Mesenchymal stem cell (in vitro differentiated cells and primary cell): ENCODE measurements around the gene EXOC6.
A peak's percentile ranks its signal among the peaks of the same experiment; 100 is the strongest.

Source experiments
- DNase-seq: peaks from one replicate; pipeline ENCODE4 v3.0.0-alpha.2; 2013
- H2AFZ ChIP-seq: one replicate; pipeline ENCODE4 v1.6.1; 2013; ENCODE audit warnings: low read depth, mild to moderate bottlenecking, control low read depth, inconsistent platforms, low read length, moderate library complexity
- H2AK5ac ChIP-seq: 2 replicates; pipeline ENCODE4 v1.6.1; 2013; ENCODE audit warnings: low read length, moderate library complexity, mild to moderate bottlenecking, inconsistent platforms; ENCODE audit not compliant: severe bottlenecking
- H2BK120ac ChIP-seq: one replicate; pipeline ENCODE4 v1.6.1; 2013; ENCODE audit warnings: low read depth, mild to moderate bottlenecking, inconsistent platforms, low read length, moderate library complexity
- H2BK12ac ChIP-seq, 2 experiments: one replicate each; pipeline ENCODE4 v1.6.1; 2013; ENCODE audit warnings: inconsistent platforms in 2 of 2, low read length in 2 of 2, mild to moderate bottlenecking in 2 of 2, moderate library complexity in 2 of 2, control low read depth in 1 of 2
- H2BK15ac ChIP-seq: one replicate; pipeline ENCODE4 v1.6.1; 2013; ENCODE audit warnings: mild to moderate bottlenecking, low read depth, inconsistent platforms; ENCODE audit not compliant: poor library complexity, severe bottlenecking
- H2BK5ac ChIP-seq: 2 replicates; pipeline ENCODE4 v1.6.1; 2013; ENCODE audit warnings: low read depth, mild to moderate bottlenecking, low read length, control low read depth, inconsistent platforms; ENCODE audit not compliant: poor library complexity, severe bottlenecking
- H3K14ac ChIP-seq, 2 experiments: one replicate each; pipeline ENCODE4 v1.6.1; 2013; ENCODE audit warnings: inconsistent platforms in 2 of 2, low read length in 2 of 2, control low read depth in 1 of 2, mild to moderate bottlenecking in 1 of 2, moderate library complexity in 1 of 2
- H3K18ac ChIP-seq, 2 experiments: one replicate each; pipeline ENCODE4 v1.6.1; 2013; ENCODE audit warnings: inconsistent platforms in 2 of 2, low read length in 2 of 2, control low read depth in 1 of 2, low read depth in 1 of 2, mild to moderate bottlenecking in 1 of 2
- H3K23ac ChIP-seq, 2 experiments: one replicate each; pipeline ENCODE4 v1.6.1; 2013; ENCODE audit warnings: inconsistent platforms in 2 of 2, low read length in 2 of 2, mild to moderate bottlenecking in 2 of 2, moderate library complexity in 2 of 2, control low read depth in 1 of 2
- H3K27ac ChIP-seq: 2 replicates; pipeline ENCODE4 v1.5.1; 2013; ENCODE audit warnings: mild to moderate bottlenecking, moderate library complexity, low read length, control low read depth, inconsistent platforms; ENCODE audit not compliant: poor library complexity, severe bottlenecking
- H3K27me3 ChIP-seq, 2 experiments: 2 replicates each; pipeline versions ENCODE4 v1.6.1 to v1.7.0; 2013; ENCODE audit warnings: low read length in 2 of 2, mild to moderate bottlenecking in 2 of 2, moderate library complexity in 2 of 2, control low read depth in 1 of 2, inconsistent platforms in 1 of 2; ENCODE audit not compliant: control insufficient read depth in 1 of 2, insufficient read depth in 1 of 2
- H3K36me3 ChIP-seq, 2 experiments: 2 replicates each; pipeline versions ENCODE4 v1.6.1 to v1.7.0; 2013; ENCODE audit warnings: low read length in 2 of 2, control low read depth in 1 of 2, inconsistent platforms in 1 of 2, low read depth in 1 of 2, mild to moderate bottlenecking in 1 of 2; ENCODE audit not compliant: insufficient read depth in 2 of 2, control insufficient read depth in 1 of 2
- H3K4ac ChIP-seq, 2 experiments: one replicate each; pipeline ENCODE4 v1.6.1; 2013; ENCODE audit warnings: inconsistent platforms in 2 of 2, low read length in 2 of 2, mild to moderate bottlenecking in 2 of 2, moderate library complexity in 2 of 2, control low read depth in 1 of 2, low read depth in 1 of 2
- H3K4me1 ChIP-seq: 2 replicates; pipeline ENCODE4 v1.6.1; 2013; ENCODE audit warnings: low read depth, low read length, control low read depth; ENCODE audit not compliant: control insufficient read depth, insufficient read depth
- H3K4me2 ChIP-seq: 2 replicates; pipeline ENCODE4 v1.6.1; 2013; ENCODE audit warnings: low read length, mild to moderate bottlenecking, inconsistent platforms; ENCODE audit not compliant: poor library complexity, severe bottlenecking
- H3K4me3 ChIP-seq, 2 experiments: 2 replicates each; pipeline versions ENCODE4 v1.5.1 to v1.7.0; 2013; ENCODE audit warnings: low read length in 2 of 2, mild to moderate bottlenecking in 2 of 2, control low read depth in 1 of 2, low read depth in 1 of 2; ENCODE audit not compliant: insufficient read depth in 1 of 2
- H3K79me1 ChIP-seq: replicated peaks from 2 replicates; pipeline ENCODE4 v1.6.1; 2013; ENCODE audit warnings: mild to moderate bottlenecking, control low read depth, low read length, inconsistent platforms; ENCODE audit not compliant: poor library complexity, severe bottlenecking
- H3K9ac ChIP-seq: 2 replicates; pipeline ENCODE4 v1.7.0; 2013; ENCODE audit warnings: mild to moderate bottlenecking, low read length, moderate library complexity
- H3K9me3 ChIP-seq: 2 replicates; pipeline ENCODE4 v1.7.0; 2013; ENCODE audit warnings: mild to moderate bottlenecking, low read length; ENCODE audit not compliant: control insufficient read depth
- H4K8ac ChIP-seq: one replicate; pipeline ENCODE4 v1.6.1; 2013; ENCODE audit warnings: inconsistent platforms, mild to moderate bottlenecking, low read length, moderate library complexity
- H4K91ac ChIP-seq: one replicate; pipeline ENCODE4 v1.6.1; 2013; ENCODE audit warnings: mild to moderate bottlenecking, low read length, inconsistent platforms
- WGBS: methylation state at CpG from one replicate; pipeline ENCODE4 v1.1.7; 2013; ENCODE audit warnings: mixed read lengths; 5-methylcytosine and 5-hydroxymethylcytosine counted together

EXOC6 gene

DNA sequence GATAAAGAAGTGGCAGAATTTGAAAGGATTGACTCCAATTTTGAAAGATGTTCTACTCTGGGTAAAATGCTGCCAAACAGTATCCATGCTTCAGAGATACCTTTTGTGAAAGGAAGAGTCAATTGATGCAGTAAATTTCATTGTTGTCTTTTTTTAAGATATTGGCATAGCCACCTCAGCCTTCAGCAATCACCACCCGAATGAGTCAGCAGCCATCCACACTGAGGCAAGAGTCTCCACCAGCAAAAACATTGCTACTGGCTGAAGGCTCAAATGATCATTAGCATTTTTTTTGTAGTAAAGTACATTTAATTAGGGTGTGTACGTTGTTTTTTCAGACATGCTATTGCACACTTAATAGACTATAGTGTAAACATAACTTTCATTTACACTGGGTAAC, 180.6 kb downstream of the EXOC6 start:
- no peak overlapping the region for H2AFZ ChIP-seq
- H4K8ac ChIP-seq, result no peak overlapping the region
- H3K27me3 ChIP-seq, result no peaks in the 10 kb centered on the region
- no peaks in the 10 kb centered on the region for H3K79me1 ChIP-seq
- no peak overlapping the region for H3K23ac ChIP-seq
- peaks cover 5% of the 10 kb centered on the region for H3K9me3 ChIP-seq
- peak; percentile 47 for DNase-seq
- no peak overlapping the region for H3K9ac ChIP-seq
- H4K91ac ChIP-seq, result no peak overlapping the region
- 78% methylated on average over 1 of the region's 2 CpGs for WGBS
- H3K4ac ChIP-seq, result no peak overlapping the region
- no peak overlapping the region for H2AK5ac ChIP-seq
- no peak overlapping the region for H3K14ac ChIP-seq
- H2BK12ac ChIP-seq, result no peak overlapping the region
- H2BK5ac ChIP-seq, result no peak overlapping the region
- no peak overlapping the region for H3K18ac ChIP-seq
- no peak overlapping the region for H2BK120ac ChIP-seq
- H3K4me1 ChIP-seq, result peaks cover 5% of the 10 kb centered on the region
- H3K4me3 ChIP-seq, result no peak overlapping the region
- H3K4me2 ChIP-seq, result no peak overlapping the region
- no peaks in the 10 kb centered on the region for H3K36me3 ChIP-seq
- no peak overlapping the region for H2BK15ac ChIP-seq
- no peak overlapping the region for H3K27ac ChIP-seq

DNA sequence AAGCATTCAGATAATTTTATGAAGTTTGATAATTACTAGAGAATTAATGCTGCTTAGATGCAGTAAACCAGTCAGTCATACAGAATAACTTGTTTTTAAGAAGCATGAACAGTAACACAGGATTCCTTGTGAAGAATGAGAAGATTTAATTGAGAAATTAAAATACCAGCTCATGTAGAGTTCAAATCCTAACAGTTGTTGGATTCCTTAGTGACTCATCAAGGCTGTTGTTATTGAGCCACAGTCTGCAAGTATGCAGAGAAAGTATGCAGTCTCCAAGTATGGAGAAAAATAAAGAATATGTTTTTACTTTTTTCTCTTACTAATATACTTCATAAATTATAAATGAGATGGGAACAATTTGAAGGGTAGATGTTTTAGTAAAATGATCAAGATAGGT, 182.1 kb downstream of the EXOC6 start:
- H3K27ac ChIP-seq, result no peak overlapping the region
- H3K27me3 ChIP-seq, result no peaks in the 10 kb centered on the region
- H3K4me2 ChIP-seq, result no peak overlapping the region
- no peak overlapping the region for H2AFZ ChIP-seq
- DNase-seq, result peak; percentile 71
- no peaks in the 10 kb centered on the region for H3K36me3 ChIP-seq
- no peak overlapping the region for H3K18ac ChIP-seq
- no peak overlapping the region for H2BK5ac ChIP-seq
- peak overlapping the region; percentile 47 for H3K9ac ChIP-seq
- H3K4ac ChIP-seq, result no peak overlapping the region
- no peak overlapping the region for H2AK5ac ChIP-seq
- no peak overlapping the region for H3K23ac ChIP-seq
- H4K8ac ChIP-seq, result no peak overlapping the region
- H2BK15ac ChIP-seq, result no peak overlapping the region
- peaks cover 5% of the 10 kb centered on the region for H3K4me1 ChIP-seq
- no peak overlapping the region for H3K14ac ChIP-seq
- H3K4me3 ChIP-seq, result no peak overlapping the region
- no peak overlapping the region for H2BK12ac ChIP-seq
- no peak overlapping the region for H4K91ac ChIP-seq
- no peaks in the 10 kb centered on the region for H3K79me1 ChIP-seq
- H2BK120ac ChIP-seq, result no peak overlapping the region
- H3K9me3 ChIP-seq, result peaks cover 5% of the 10 kb centered on the region

DNA sequence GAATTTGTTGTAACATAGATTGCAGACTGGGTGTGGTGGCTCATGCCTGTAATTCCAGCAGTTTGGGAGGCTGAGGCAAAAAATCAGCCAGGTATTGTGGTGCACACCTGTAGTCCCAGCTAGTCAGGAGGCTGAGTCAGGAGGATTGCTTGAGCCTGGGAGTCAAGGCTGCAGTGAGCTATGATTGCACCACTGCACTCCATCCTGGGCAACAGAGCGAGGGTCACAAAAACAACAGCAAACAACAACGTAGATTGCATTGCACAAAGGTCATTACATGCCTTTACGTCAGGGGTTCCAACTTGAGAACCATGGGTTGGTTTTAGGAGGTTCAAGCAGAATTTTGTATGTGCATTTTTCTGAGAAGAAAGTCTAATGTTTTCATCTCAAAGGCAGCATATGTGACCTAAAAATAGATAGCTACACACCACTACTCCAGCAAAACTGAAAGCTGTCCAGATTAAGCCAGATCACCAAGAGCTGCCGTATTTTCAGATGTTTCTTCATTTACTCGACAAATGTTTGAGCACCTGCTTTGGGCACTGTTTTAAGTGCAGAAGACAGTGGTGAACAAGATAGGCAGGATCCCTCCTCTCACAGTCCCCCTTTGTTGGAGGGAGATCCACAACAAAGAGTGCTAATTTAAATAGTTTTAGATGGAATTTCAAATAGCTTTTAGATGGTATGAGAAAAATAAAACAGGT, 183.9 kb downstream of the EXOC6 start:
- Histone ChIP-seq H3K18ac (no peak overlapping the region), H3K79me1 (no peaks in the 10 kb centered on the region), H3K4ac (no peak overlapping the region), H3K4me1 (peaks cover 5% of the 10 kb centered on the region), H3K27me3 (no peaks in the 10 kb centered on the region), H2BK5ac (no peak overlapping the region), H4K91ac (no peak overlapping the region), H3K27ac (no peak overlapping the region), H2BK120ac (no peak overlapping the region), H3K4me3 (no peak overlapping the region), H3K36me3 (no peaks in the 10 kb centered on the region), H3K9me3 (peaks cover 5% of the 10 kb centered on the region), H3K14ac (peak overlapping the region in 1 of 2 experiments; percentile 79), H3K23ac (no peak overlapping the region), H3K4me2 (no peak overlapping the region), H2AFZ (no peak overlapping the region), H3K9ac (no peak overlapping the region), H2BK15ac (no peak overlapping the region), H4K8ac (no peak overlapping the region), H2BK12ac (no peak overlapping the region), H2AK5ac (no peak overlapping the region)
- WGBS, result 98% methylated on average over 5 of the region's 5 CpGs
- no peak for DNase-seq

DNA sequence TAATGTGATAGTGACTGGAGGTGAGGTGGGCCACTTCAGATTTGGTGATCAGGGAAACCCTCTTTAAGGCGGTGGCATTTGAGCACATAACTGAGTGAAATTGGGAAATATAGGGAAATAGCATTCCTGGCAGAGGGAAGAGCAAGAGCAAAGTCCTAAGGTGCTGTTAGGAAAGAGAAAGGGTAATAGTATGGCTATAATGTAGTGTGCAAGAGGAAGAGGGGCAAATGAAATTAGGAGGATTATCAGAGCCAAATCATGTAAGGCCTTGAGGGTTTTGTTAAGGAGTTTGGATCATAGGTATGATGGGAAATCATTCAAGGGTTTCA, 184.5 kb downstream of the EXOC6 start:
- DNase-seq, result no peak
- Histone ChIP-seq H3K79me1 (no peaks in the 10 kb centered on the region), H2BK15ac (no peak overlapping the region), H3K9ac (no peak overlapping the region), H4K91ac (no peak overlapping the region), H2BK5ac (no peak overlapping the region), H3K4ac (no peak overlapping the region), H3K4me3 (no peak overlapping the region), H3K27me3 (no peaks in the 10 kb centered on the region), H2BK12ac (no peak overlapping the region), H3K36me3 (no peaks in the 10 kb centered on the region), H2AK5ac (no peak overlapping the region), H3K9me3 (peaks cover 1% of the 10 kb centered on the region), H2AFZ (no peak overlapping the region), H3K4me2 (no peak overlapping the region), H3K23ac (no peak overlapping the region), H2BK120ac (no peak overlapping the region), H3K18ac (no peak overlapping the region), H3K14ac (no peak overlapping the region), H3K27ac (no peak overlapping the region), H3K4me1 (peaks cover 5% of the 10 kb centered on the region), H4K8ac (no peak overlapping the region)
- WGBS, result 94% methylated on average over 1 of the region's 1 CpG
